ENCODE results near the gene CUL1. TPM values are rescaled to one million over a fixed set of nuclear protein-coding genes. Genes with fewer than 3 reads are reported as not detected.

Gene CUL1
- total and polyA plus RNA-seq, 2 donors (not counting 3 experiments of a cell fraction or from before 2014, with no cell fraction given): 25.7 to 50.2 TPM

DNA sequence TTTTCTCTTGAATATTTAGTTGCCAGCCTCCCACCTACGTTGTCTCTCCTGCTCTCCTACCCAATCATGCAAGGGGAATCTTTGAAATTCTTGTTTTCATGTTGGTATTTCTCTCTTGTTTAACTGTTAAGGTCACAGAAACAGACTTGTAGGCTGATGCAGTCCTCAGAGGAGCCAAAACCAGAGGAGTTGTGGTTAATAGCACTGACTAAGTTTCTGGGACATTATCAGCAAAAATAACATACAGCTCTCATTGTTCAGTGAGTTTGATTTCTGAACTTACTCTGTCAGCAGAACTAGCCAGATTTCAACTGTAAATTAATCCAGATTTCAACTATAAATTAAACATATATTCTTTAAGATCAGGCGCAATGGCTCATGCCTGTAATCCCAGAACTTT lies 11.1 kb upstream of the CUL1 start:
- no peak overlapping the region for H3K9ac ChIP-seq (replicated peaks; ENCODE audit: extremely low read depth, insufficient read depth, low read length)
- intact Hi-C loops (cut with micrococcal nuclease) (no loop called here), dilution Hi-C loops (cut with MboI; ENCODE audit: extremely low pct_ligation_motif_present, low sequenced_read_pairs) (no loop called here)
- H3K27me3 ChIP-seq (ENCODE audit: control insufficient read depth in 2 of 2, insufficient read depth in 2 of 2, low read length in 2 of 2): peaks cover 0 to 7% of the 10 kb centered on the region in 2 experiments
- H3K36me3 ChIP-seq (ENCODE audit: control insufficient read depth in 2 of 2, extremely low read depth in 1 of 2, insufficient read depth in 2 of 2, low read length in 2 of 2): no peaks in the 10 kb centered on the region
- H3K79me2 ChIP-seq (ENCODE audit: control insufficient read depth, insufficient read depth, low read length): no peaks in the 10 kb centered on the region
- BruUV-seq (replicated peaks): no TSS peak
- H3K4me2 ChIP-seq (ENCODE audit: insufficient read depth, low read length): no peak overlapping the region
- TF ChIP-seq POLR2A (IDR thresholded peaks at IDR 0.05; ENCODE audit: low read depth, low read length) (no peak), EZH2 (IDR thresholded peaks at IDR 0.05; ENCODE audit: borderline replicate concordance, low read depth, low read length, severe bottlenecking) (no peak), POLR2AphosphoS5 (IDR thresholded peaks at IDR 0.05; ENCODE audit: insufficient read depth, low read depth, low read length) (no peak), FOS (IDR thresholded peaks at IDR 0.05; ENCODE audit: borderline replicate concordance, insufficient read depth, low read length) (no peak), GATA2 (IDR thresholded peaks at IDR 0.05; ENCODE audit: insufficient read depth, insufficient read length, low read depth, low read length) (no peak), MYC (IDR thresholded peaks at IDR 0.05; ENCODE audit: low read depth, low read length) (no peak), JUN (IDR thresholded peaks at IDR 0.05; ENCODE audit: borderline replicate concordance, insufficient read depth, insufficient read length, low read depth) (no peak)
- TF ChIP-seq, protein P1, sequence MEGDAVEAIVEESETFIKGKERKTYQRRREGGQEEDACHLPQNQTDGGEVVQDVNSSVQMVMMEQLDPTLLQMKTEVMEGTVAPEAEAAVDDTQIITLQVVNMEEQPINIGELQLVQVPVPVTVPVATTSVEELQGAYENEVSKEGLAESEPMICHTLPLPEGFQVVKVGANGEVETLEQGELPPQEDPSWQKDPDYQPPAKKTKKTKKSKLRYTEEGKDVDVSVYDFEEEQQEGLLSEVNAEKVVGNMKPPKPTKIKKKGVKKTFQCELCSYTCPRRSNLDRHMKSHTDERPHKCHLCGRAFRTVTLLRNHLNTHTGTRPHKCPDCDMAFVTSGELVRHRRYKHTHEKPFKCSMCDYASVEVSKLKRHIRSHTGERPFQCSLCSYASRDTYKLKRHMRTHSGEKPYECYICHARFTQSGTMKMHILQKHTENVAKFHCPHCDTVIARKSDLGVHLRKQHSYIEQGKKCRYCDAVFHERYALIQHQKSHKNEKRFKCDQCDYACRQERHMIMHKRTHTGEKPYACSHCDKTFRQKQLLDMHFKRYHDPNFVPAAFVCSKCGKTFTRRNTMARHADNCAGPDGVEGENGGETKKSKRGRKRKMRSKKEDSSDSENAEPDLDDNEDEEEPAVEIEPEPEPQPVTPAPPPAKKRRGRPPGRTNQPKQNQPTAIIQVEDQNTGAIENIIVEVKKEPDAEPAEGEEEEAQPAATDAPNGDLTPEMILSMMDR (IDR thresholded peaks at IDR 0.05; ENCODE audit: extremely low read depth in 1 of 2, insufficient read depth in 1 of 2, low read depth in 1 of 2, low read length in 2 of 2): no peak
- TF ChIP-seq, protein P2, sequence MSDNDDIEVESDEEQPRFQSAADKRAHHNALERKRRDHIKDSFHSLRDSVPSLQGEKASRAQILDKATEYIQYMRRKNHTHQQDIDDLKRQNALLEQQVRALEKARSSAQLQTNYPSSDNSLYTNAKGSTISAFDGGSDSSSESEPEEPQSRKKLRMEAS (IDR thresholded peaks at IDR 0.05; ENCODE audit: insufficient read depth, insufficient read length): no peak
- ChIA-PET POLR2A (no interaction called here), CTCF (interaction anchor here (0.9 kb wide), 1 partner anchor 16 kb away, joined by 3 read pairs; no protein-coding TSS in a partner anchor)
- H3K9me3 ChIP-seq (replicated peaks; ENCODE audit: control insufficient read depth, insufficient read depth, low read length): no peaks in the 10 kb centered on the region
- no peak overlapping the region for H2AFZ ChIP-seq (ENCODE audit: low read depth, low read length)
- H4K20me1 ChIP-seq (replicated peaks; ENCODE audit: control insufficient read depth, extremely low read depth, insufficient read depth, low read length): no peaks in the 10 kb centered on the region
- no peaks in the 10 kb centered on the region for H3K9me1 ChIP-seq (replicated peaks; ENCODE audit: control insufficient read depth, extremely low read depth, insufficient read depth, low read length)
- H3K4me1 ChIP-seq (ENCODE audit: control insufficient read depth, extremely low read depth, insufficient read depth, low read length): no peaks in the 10 kb centered on the region
- H3K4me3 ChIP-seq (replicated peaks in 1 of 3; ENCODE audit: insufficient read depth in 1 of 3, low read depth in 1 of 3, low read length in 3 of 3): no peak overlapping the region
- FAIRE-seq (no peak), DNase-seq (ENCODE audit: low read depth, low spot score) (no peak)
- no peak overlapping the region for H3K27ac ChIP-seq (ENCODE audit: insufficient read depth, low read depth, low read length)
